Activated gamma-delta T cell treated with anti-CD3 and anti-CD28 coated beads, Interleukin-2, amount 50 U/mL, for 16 hours (primary cell): ENCODE data around the gene VAV2.

Source experiments
- DNase-seq: peaks from one replicate; pipeline ENCODE4 v3.0.0-alpha.2; 2020; ENCODE audit warnings: low read depth

VAV2 gene

DNA sequence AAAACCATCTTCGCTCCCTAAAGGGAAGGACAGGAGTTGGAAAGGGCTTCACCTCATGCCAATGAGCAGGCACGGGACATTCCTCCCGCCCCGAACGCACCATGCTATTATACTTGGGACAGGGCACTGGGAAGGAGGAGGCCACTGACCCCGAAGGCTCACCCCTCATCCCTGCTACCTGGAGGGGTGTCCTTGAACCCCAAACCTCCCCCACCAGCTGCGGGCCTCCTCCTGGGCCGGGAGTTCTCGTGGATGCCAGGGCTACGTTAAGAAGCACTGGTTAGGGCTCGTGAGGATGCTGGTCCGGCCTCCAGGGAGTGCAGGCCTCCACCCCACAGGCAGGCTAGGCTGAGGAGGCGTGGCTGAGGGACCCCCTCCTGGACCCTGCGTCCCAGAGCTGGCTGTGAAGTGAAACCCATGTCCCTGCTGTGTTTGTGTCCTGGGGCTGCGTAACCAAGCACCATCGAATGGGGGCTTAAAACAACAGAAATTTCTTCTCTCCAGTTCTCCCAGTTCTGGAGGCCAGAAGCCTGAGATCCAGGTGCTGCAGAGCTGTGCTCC is 142.9 kb downstream of the VAV2 start:
- no peak for DNase-seq

DNA sequence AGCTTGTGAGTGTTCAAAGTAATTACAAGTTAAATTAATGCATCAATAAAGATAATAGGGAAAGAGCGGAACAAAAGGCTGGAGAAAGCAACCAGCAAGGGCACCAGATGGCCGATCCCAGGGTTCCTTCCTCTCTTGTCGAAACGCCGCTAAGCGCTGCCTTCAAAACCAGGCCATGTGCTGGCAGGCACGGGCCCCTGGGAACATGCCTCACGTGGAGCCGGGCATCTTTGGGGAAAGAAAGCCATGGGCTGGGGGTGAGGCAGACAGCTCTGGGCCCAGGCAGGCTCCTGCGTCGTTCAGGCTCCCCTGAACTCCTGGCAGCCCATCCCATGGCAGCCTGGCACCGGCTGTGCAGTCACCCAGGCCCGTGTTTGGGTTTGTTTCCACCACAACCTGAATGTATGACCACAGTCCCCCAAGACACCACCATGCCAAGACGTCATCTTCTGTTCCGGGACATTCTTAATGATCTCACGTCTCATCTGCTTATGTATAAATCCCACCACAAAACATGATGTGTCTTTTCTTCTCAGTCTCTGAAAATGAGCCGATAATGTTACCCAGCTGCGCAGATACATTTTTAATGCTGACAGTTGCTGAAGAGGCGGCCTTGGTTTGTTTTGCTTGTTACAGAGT is 143.5 kb downstream of the VAV2 start:
- no peak for DNase-seq

DNA sequence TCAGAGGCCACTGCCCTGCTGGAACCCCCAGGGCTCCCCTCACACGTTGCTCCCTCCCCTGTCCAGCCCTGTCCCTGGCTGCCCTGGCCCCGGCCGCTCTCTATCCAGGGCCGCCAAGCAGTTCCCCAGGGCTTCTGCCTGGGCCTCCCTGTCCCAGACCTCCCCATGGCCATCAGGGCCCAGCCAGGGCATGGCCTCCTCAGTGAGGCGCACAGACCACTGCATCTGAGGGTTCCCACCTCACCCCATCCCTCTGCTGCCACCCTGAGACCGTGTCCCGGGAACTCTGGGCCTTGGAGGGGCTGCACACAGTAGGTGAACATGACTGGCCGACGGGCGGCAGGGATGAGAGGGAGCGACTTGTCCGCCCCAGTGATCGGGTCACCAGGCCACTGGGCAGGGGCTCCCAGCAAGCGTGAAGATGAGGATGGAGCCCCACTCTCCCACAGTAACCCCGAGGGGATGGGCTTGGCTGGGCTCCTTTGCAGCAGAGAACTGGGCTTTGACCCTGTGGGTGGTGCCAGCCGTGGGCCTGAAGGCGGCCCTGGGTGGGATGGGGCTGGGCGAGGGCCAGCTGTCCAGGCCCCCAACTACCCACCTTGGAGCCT is 145.5 kb downstream of the VAV2 start:
- no peak for DNase-seq

DNA sequence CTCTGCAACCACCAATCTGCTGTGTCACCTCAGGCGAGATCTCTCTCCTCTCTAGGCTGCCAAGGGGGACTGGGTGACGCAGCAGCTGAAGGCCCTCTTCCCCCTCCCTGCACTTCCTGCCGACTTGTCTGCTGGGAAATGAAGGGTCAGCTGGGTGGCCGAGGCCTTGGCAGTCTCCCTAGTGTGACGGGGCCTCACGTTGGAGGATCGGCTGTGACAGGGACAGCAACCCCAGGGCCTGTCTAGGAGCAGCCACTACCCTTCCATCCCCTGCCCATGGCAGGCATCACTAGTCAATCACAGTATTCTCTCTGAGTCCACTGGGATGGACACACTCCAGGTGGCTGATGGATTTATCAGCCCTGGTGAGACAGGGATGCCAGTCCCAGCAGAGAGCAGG is 146.7 kb downstream of the VAV2 start:
- no peak for DNase-seq

DNA sequence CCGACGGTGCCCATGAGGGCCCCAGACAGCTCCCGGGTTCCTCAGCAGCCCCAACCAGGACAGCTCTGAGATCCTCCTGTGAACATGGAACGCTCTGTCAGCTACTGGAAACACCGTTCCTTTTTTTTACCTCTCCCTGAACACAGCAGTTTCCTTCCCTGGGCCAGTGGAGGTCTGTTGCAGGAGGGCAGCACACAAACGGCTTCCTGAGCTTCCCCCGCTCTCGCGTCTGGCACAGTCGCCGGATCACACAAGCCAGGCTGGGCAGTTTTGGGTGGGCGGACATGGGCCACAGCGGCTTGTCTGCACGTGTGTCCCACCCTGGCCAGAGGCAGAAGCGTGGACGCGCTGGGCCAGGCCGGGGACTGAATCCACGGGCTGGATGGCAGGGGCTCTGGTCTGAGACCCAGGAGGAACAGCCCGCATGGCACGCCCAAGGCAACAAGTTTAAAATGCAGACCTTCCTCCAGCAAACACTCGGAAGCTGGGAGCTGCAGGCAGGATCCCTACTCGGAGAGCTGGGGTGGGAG is 147.2 kb downstream of the VAV2 start:
- DNase-seq, result no peak

DNA sequence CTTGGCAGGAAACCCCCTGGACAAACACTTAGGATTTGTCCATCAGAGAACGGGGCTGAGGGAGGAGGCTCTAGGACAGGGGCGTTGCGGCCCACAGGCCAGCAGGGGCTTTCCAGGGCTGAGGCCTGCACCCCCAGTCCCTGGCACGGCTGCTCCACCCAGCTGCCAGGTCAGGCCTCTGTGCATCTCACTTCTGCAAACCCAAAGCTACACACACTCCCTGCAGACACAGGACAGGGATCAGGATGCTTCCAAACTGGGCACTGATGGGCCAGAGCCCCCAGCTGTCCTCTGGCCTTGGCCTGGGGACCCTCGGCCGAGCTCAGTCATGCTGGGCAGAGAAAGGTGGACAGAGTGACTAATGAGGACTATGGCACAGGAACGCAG is 147.7 kb downstream of the VAV2 start:
- DNase-seq, result no peak

DNA sequence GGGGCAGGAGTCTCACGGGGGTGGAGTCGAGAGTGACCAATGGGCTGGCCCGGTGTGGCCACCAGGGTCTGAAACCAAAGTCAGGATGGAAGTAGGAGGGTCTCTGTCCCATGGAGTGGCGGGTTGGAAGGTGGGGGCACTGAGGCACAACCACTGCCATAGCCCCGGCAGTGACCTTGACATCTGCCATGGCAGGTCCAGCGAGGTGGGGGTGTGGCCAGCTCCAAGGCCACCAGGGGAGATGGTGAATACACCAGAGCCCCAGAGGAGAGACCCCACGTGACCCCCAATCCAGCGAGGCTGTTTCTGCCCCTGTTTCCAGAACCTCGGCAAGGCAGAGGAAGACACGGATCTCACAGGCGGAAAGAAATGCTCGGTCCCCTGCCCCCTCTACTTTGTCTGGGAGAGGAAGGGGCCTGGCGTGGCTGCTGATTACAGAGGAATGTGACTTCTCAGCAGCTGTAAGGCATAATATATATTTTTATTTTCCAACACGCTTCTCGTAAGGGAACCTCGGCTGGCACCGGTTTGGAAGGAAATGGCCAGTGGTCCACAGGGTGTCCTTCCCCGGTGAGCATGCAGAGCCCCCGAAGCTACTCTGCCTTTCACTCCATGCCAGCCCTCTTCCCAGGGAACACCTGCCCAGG is 148.2 kb downstream of the VAV2 start:
- no peak for DNase-seq

DNA sequence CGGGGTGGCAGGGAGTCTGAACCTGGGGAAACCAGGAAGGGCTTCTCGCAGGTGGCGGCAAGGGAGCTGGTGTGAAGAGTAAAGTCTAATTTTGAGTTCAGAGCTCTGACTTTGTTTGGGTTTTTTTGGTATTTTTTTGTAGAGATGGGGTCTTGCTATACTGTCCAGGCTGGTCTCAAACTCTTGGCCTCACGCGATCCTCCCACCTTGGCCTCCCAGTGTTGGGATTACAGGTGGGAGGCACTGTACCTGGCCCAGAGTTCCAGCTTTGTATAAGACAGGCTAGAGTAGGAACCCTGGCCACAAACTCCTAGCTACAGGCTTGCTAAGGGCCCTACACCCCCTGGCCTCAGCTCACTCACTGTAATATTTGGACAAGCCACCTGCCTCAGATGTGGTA is 148.9 kb downstream of the VAV2 start:
- DNase-seq, result no peak

DNA sequence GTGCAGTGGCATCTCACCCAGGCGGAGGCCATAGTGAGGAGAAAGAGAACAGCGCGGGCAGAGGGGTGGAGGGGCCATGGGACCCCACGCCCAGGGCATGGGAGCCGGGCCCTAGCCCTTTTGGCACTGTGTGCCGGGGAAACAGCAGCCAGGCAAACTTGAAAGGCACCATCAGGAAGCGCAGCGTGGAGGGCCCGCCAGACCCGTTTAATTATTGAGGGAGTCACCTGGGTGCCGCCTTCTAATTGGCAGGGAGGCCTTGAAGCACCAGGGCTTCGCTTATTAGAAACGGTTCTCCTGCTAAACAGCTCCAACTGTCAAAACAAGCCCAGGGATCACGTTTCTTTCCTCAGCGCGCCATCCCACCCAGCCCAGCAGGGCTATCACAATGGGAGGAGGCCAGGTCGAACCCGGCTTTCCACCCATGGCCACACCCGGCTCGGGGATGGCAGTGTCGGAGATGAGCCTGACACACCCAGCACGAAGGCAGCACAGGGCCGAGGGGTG is 149.3 kb downstream of the VAV2 start:
- no peak for DNase-seq

DNA sequence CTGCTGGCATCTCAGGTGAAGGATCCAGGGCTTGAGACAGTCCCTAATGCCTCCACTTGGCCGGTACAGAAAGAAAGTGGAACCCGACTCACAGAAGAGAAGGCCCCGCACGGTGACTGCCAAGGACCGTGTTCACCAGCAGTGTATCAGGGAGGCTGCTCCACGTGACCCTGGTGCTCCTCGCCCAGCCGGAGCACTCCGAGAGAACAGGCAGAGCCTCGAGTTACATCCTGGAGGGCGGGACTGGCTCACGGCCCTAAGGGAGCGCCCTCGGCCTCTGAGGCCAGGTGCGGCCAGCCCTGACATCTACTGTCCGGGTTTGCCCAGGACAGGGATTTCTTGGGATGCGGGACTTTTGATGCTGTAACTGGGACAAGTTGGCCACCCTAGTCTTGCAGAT is 149.9 kb downstream of the VAV2 start:
- no peak for DNase-seq

DNA sequence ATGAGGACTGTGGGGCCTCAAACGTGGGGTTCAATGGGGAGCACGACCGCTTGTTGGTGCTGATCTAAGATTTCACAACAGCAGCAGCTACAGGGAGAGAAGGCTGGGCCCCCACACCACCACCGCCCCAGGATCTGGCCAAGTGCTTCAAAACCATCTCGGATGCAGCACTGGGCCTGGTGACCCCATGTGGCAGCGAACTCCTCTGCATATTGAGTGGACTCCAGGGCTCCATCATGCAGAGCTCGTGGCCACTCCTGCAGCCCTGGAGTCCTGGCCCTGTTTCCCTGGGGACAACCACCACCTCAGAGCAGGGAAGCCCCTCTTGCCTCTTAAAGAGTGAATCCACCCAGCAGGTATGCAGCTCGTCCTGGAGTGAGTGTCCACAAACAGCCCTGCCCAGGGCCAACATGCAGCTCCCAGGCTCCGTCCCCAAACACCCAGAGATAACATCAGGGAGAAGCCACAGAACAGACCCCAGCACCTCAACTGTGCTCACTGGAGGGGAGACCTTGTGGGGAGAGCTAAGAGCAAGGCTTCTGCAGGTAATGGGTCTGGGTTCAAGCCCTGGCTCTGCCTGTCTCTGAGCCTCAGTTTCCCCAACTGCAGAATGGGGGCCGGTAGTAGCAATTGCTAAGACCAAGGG is 150.8 kb downstream of the VAV2 start:
- DNase-seq, result no peak

DNA sequence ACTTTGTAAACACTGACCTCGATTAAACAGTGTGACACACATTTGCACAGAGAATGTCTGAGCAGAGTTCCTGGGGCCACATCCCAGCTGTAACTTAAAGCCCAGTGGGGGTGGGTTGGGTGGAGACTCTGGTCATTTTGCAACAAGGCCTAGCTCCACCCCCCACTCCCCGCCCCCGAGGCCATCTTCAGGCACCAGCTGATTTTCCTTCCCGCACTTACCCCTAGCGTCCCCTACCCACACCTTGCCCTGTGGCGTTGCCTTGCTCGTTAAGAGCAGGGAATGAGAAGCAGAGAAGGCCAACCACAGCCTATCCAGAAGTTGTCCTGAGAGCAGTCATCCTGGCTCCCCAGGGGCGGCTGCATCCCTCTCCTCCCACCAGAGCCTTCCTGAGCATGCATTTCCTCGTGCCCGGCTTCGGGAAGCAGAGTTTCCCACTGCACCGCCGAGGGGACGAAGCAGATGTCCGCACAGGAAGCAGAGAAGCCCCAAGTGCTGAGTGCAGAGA is 152.2 kb downstream of the VAV2 start:
- no peak for DNase-seq

DNA sequence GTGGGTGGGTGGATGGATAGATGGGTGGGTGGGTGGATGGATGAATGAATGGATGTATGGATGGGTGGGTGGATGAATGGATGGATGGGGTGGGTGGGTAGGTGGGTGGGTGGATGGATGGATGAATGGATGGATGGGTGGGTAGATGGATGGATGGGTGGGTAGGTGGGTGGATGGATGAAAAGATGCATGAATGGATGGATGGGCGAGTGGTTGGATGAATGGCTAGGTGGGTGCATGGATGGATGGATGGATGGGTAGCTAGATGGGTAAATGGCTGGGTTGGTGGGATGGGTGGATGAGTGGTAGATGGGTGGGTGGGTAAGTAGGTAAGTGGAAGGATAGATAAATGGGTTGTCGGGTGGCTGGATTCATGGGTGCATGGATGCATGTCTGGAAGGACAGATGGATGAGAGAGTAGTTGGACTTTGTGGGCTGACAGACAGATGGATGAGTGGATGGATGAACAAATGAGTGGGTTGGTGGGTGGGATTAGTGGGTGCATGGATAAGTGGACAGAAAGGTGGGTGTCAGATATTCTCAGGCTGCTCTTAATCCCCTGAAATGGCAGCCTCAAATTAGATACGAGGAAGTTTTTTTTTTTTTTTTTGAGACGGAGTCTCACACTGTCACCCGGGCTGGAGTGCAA is 153.1 kb downstream of the VAV2 start:
- no peak for DNase-seq

DNA sequence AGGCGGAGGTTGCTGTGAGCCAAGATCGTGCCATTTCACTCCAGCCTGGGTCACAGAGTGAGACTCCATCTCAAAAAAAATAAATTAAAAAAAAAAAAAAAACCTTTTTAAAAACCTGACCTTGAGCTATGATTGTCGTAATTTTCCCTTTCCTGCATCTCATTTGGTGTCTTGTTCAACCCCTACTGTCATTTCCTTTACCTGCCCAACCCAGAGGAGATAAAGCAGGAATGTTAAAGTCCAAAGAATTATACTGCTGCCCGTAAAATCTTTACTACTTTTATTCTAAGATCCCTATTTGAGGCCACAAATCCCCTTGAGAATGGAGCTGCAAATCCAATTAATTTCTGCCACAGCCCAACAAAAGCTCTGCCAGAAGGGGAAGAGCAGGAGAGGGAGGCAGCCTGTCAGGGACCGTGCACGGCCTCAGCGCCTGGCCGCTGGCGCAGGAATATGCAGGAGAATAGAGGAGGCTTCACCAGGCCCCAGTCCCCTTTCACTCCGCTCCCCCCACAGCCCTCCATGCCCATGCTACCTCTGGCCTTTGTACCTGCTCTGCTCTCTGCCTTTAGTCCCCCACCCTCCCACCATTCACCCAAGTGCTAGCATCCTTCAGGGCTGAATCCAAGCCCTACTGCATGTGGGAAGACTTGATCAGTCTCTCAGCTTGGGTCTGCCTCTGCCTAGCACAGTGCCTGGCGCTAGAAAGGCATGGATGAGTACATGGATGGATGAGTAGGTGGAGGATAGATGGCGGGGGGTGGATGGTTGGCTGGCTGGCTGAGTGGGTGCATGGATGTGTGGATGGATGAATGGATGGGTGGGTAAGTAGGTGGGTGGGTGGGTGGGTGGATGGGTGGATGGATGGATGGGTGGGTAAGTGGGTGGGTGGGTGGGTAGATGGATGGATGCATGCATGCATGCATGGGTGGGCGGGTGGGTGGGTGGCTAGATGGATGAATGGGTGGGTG is 154.2 kb downstream of the VAV2 start:
- no peak for DNase-seq

DNA sequence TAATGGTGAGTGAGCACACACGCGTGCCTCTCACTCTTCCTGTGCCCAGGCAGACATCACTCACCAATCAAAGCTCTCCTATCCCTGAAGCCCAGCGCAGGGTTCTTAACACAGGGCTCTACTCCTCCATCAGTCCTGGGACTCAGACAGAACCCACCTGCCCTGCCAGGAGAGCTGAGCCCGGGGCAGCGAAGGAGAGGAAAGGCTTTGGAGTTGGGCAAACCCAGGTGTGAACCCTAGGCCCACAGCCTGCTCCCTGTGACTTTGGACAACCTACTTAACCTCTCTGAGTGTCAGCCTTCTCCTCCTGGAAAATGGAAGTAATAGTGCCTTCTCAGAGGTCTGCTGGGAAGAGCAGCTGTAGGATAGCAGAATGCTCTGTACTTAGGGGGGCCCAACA is 155.3 kb downstream of the VAV2 start:
- no peak for DNase-seq

DNA sequence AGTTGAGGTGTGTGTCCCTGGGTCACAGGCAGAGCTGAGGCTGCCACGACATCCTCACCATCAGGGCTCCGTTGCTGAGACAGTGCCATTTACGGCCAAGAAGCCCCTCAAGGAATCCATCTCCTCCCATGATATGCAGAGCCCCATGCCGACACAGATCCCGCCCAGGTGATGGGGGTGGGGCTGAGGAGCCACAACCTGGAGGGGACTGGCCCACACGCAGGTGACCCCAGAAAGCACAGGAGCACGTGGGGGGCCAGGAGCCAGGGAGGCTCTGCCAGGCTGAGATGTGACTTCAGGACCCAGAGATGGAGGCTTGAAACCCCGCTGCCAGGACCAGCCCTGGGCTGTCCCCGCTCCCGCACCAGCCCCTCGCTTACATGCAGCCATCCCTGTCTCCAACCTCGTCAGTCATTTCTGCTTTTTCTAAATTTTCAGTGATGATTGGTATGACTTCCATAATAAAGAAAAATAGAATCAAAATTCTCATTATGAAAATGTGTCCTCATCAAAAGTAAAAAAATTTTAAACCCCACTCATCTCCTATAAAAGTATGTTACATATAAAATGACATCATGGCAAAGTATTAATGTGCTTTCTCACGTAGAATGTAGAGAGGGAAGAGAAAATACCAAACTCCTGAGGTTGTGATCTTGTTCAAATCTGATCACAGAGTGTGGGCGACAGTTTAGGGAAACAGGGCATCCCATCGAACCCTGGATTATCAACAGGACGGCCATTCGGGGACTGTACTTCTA is 155.9 kb downstream of the VAV2 start:
- DNase-seq, result no peak

DNA sequence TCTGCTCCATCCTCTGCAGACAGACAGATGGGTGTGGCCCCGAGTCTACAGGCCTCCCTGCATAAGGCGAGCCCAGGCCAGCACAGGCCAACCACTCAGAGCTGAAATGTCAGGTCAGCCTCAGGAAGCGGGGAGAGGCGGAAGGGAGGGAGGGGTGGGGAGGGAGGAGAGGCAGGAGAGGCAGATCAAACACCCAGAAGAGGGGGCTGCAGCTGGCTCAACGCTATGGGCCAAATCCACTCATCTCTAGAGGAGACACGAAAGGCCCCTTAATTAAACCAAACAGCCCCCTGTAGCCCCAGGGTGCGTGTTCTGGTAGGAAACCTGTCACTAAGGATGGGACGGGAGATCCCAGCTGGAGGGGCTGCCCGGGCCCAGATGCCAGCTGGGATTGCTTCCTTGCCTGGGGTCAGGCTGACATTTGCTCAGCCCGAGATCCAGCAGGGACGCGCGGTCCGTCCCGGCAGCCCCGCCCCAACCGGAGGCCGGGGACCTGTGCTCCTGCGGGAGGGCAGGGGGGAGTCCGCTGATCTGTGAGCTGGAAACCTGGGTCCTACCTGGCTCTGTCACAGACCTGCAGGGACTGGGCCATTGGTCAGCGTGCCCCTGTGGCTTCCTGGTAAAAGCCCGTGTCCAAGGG is 156.7 kb downstream of the VAV2 start:
- no peak for DNase-seq

DNA sequence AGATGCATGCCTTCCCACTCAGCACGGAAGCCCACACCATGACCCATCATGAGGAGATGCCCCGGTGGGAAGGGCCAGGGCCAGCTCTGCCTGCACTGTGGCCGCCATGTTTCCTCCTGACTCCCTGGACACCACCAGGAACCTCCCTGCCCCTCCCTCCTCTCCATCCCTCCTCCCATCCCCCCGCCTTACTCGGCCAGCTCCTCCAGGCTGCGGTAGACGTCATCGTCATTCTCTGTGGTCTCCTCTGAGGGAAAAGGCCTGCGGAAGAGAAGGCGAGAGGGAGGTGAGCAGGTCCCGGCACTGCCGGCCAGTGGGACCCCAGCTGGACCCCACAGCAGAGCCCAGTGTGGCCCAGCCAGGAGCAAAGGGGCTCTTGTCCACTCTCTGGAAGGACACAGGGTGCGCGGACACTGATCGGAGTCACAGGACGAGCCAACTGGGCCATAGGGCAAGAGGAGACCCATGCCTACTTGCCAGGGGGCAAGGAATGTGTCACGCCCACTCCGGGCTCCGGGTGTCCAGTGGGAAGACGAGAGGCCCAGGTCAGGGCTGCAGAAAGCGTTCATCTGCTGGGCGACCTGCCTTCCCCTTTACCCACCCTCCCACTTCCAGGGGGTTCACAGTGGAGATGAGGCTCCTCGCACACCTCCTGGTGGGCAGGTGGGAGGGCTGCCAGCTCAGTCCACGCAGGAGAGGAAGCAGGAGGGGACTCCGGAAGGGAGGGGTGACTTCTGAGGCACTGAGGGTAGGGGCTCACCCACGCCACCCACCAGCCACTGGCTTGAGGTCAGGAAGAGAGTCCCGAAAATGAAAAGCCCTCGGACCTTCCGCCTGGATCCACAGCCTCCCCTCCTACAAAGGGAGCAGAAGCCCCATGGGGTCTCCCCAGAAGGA is 157.8 kb downstream of the VAV2 start:
- DNase-seq, result no peak
